HCT116 (cell line): ENCODE measurements around the gene SYT9. TPM values are rescaled to one million over a fixed set of nuclear protein-coding genes. Genes with fewer than 3 reads are reported as not detected.

ENCODE experiments used
- ATAC-seq: fragments of 200-7000 bp; cut with Tn5 transposase; 2 replicates; pipeline ENCODE4 v1.9.1; 2020; ENCODE audit warnings: mild to moderate bottlenecking, moderate library complexity
- BruUV-seq: library from RNA; stranded (reverse); fragments of 400-500 nt; replicated peaks from 2 replicates; lab custom pipeline; 2021; lab: Mats Ljungman, UMichigan
- CTCF ChIA-PET: fragments of 300-600 bp; sonication (Branson Sonifier 250); formaldehyde crosslinking; loops from one replicate; lab custom pipeline; 2021; ENCODE audit warnings: antibody characterized with exemption; lab: Charles Lee
- POLR2A ChIA-PET: fragments of 300-600, 350-600 bp; sonication (Branson Sonifier 250); formaldehyde crosslinking; loops from one replicate; lab custom pipeline; 2021; ENCODE audit warnings: antibody characterized with exemption; lab: Charles Lee
- RAD21 ChIA-PET, 2 experiments: fragments of 300-600 bp; sonication (Branson Sonifier 250); formaldehyde crosslinking; loops; one replicate each; lab custom pipeline; 2023; ENCODE audit warnings: low total read pairs in 2 of 2; ENCODE audit not compliant: uncharacterized antibody in 2 of 2, unreplicated experiment in 2 of 2, low non-redundant PET in 1 of 2; lab: Charles Lee
- DNase-seq: peaks from one replicate; pipeline ENCODE4 v3.0.0-alpha.2; 2010; ENCODE audit warnings: low read depth, low spot score
- H2AFZ ChIP-seq: fragments of 200-600 bp; shearing (Covaris generic), sonication (generic); 2 replicates; pipeline ENCODE4 v1.6.1; 2017; ENCODE audit warnings: low read depth, mixed run types, mixed read lengths, antibody characterized with exemption, low read length; ENCODE audit not compliant: poor library complexity, severe bottlenecking
- H3K27ac ChIP-seq: 2 replicates; pipeline ENCODE4 v1.5.1; 2012; ENCODE audit warnings: low read depth, low read length
- H3K27me3 ChIP-seq: fragments of 200-600 bp; sonication (generic); 2 replicates; pipeline ENCODE4 v1.6.1; 2016; ENCODE audit warnings: mixed run types, low read length, mixed read lengths; ENCODE audit not compliant: insufficient read depth
- H3K36me3 ChIP-seq, 2 experiments: fragments of 200-500 bp in 1 of 2; fragments of 200-600 bp in 1 of 2; sonication (Bioruptor generic) in 1 of 2; sonication (generic) in 1 of 2; 2 replicates each; pipeline versions ENCODE4 v1.5.1 to v1.6.1; 2014 to 2016; ENCODE audit warnings: low read length in 2 of 2, inconsistent platforms in 1 of 2, mixed read lengths in 1 of 2, mixed run types in 1 of 2; ENCODE audit not compliant: insufficient read depth in 2 of 2, control insufficient read depth in 1 of 2
- H3K4me1 ChIP-seq, 2 experiments: fragments of 200-600 bp in 1 of 2; sonication (generic) in 1 of 2; 2 replicates each; pipeline versions ENCODE4 v1.5.1 to v1.6.1; 2012 to 2017; ENCODE audit warnings: low read length in 2 of 2, inconsistent platforms in 1 of 2, mild to moderate bottlenecking in 1 of 2, mixed read lengths in 1 of 2, mixed run types in 1 of 2, moderate library complexity in 1 of 2; ENCODE audit not compliant: insufficient read depth in 2 of 2, control insufficient read depth in 1 of 2
- H3K4me2 ChIP-seq: fragments of 200-600 bp; sonication (generic); 2 replicates; pipeline ENCODE4 v1.6.1; 2017; ENCODE audit warnings: mixed run types, low read length, mixed read lengths
- H3K4me3 ChIP-seq, 2 experiments: fragments of 200-600 bp in 1 of 2; sonication (generic) in 1 of 2; replicated peaks in 1 of 2; 2 replicates each; pipeline ENCODE4 v1.5.1; 2011 to 2016; ENCODE audit warnings: low read length in 2 of 2, control low read depth in 1 of 2, low read depth in 1 of 2, mild to moderate bottlenecking in 1 of 2, mixed read lengths in 1 of 2, mixed run types in 1 of 2
- H3K79me2 ChIP-seq: fragments of 200-600 bp; sonication (generic); 2 replicates; pipeline ENCODE4 v1.6.1; 2017; ENCODE audit warnings: mild to moderate bottlenecking, mixed run types, low read length, moderate library complexity, mixed read lengths; ENCODE audit not compliant: insufficient read depth
- H3K9ac ChIP-seq: fragments of 200-600 bp; sonication (generic); 2 replicates; pipeline ENCODE4 v1.6.1; 2016; ENCODE audit warnings: low read length, mixed read lengths
- H3K9me2 ChIP-seq: fragments of 200-600 bp; sonication (generic), shearing (Covaris generic); 2 replicates; pipeline ENCODE4 v1.6.1; 2017; ENCODE audit warnings: mixed run types, mild to moderate bottlenecking, moderate library complexity; ENCODE audit not compliant: insufficient read depth
- H3K9me3 ChIP-seq, 2 experiments: fragments of 200-500 bp in 1 of 2; fragments of 200-600 bp in 1 of 2; sonication (Bioruptor generic) in 1 of 2; sonication (generic) in 1 of 2; 2 replicates each; pipeline ENCODE4 v1.6.1; 2014 to 2017; ENCODE audit warnings: low read length in 2 of 2, mixed read lengths in 2 of 2, inconsistent platforms in 1 of 2, low read depth in 1 of 2, mild to moderate bottlenecking in 1 of 2, mixed run types in 1 of 2, moderate library complexity in 1 of 2; ENCODE audit not compliant: control insufficient read depth in 1 of 2, insufficient read depth in 1 of 2
- H4K20me1 ChIP-seq: fragments of 200-600 bp; sonication (generic), shearing (Covaris generic); 2 replicates; pipeline ENCODE4 v1.6.1; 2017; ENCODE audit warnings: mixed run types, mild to moderate bottlenecking, moderate library complexity; ENCODE audit not compliant: insufficient read depth
- CBX3 ChIP-seq: IDR thresholded peaks from 2 replicates; pipeline ENCODE4 v1.6.1; 2012; ENCODE audit warnings: low read depth
- CEBPB ChIP-seq: IDR thresholded peaks from 2 replicates; pipeline ENCODE4 v1.6.1; 2012; ENCODE audit warnings: low read depth
- EGR1 ChIP-seq: IDR thresholded peaks from 2 replicates; pipeline ENCODE4 v1.6.1; 2012; ENCODE audit warnings: low read depth
- EZH2 ChIP-seq: fragments of 200-600 bp; sonication (generic); IDR thresholded peaks from 2 replicates; pipeline ENCODE4 v1.6.1; 2017; ENCODE audit warnings: antibody characterized with exemption, mixed run types
- EZH2phosphoT487 ChIP-seq: fragments of 200-600 bp; IDR thresholded peaks from 2 replicates; pipeline ENCODE4 v1.6.1; 2018; ENCODE audit warnings: antibody characterized with exemption, borderline replicate concordance
- FOSL1 ChIP-seq: IDR thresholded peaks from 2 replicates; pipeline ENCODE4 v1.6.1; 2012; ENCODE audit warnings: low read depth
- JUND ChIP-seq: IDR thresholded peaks from 2 replicates; pipeline ENCODE4 v1.6.1; 2012
- POLR2A ChIP-seq: IDR thresholded peaks from 2 replicates; pipeline ENCODE4 v1.7.0; 2011; ENCODE audit warnings: borderline replicate concordance; ENCODE audit not compliant: insufficient read depth, insufficient read length; ENCODE audit errors: extremely low read depth
- POLR2AphosphoS5 ChIP-seq: IDR thresholded peaks from 2 replicates; pipeline ENCODE4 v1.6.1; 2011; ENCODE audit warnings: mild to moderate bottlenecking, low read depth, low read length, moderate library complexity
- RAD21 ChIP-seq: IDR thresholded peaks from 2 replicates; pipeline ENCODE4 v1.6.1; 2012; ENCODE audit warnings: low read depth, mild to moderate bottlenecking
- REST ChIP-seq: IDR thresholded peaks from 2 replicates; pipeline ENCODE4 v1.6.1; 2012; ENCODE audit warnings: low read depth
- SIN3A ChIP-seq: IDR thresholded peaks from 2 replicates; pipeline ENCODE4 v1.6.1; 2012; ENCODE audit warnings: low read depth
- SP1 ChIP-seq: IDR thresholded peaks from 2 replicates; pipeline ENCODE4 v1.6.1; 2012; ENCODE audit warnings: low read depth
- SRF ChIP-seq: IDR thresholded peaks from 2 replicates; pipeline ENCODE4 v1.6.1; 2012; ENCODE audit warnings: low read depth
- TCF7L2 ChIP-seq: IDR thresholded peaks from 2 replicates; pipeline ENCODE4 v1.7.0; 2011; ENCODE audit warnings: borderline replicate concordance, inconsistent platforms; ENCODE audit not compliant: insufficient read depth, insufficient read length; ENCODE audit errors: extremely low read depth
- ZFX ChIP-seq: fragments of 450-650 bp; IDR thresholded peaks from 2 replicates; pipeline ENCODE4 v1.6.1; 2017
- ZNF274 ChIP-seq: fragments of 200-500 bp; sonication (Bioruptor generic); IDR thresholded peaks from 2 replicates; pipeline ENCODE4 v1.6.1; 2014; ENCODE audit warnings: mild to moderate bottlenecking, low read depth, low read length, inconsistent platforms
- intact Hi-C: fragments of 100-400 bp; cut with micrococcal nuclease; formaldehyde crosslinking; loops from 2 replicates; pipeline ENCODE4 v1.10.0; 2022
- total RNA-seq: library from RNA; stranded (reverse); gene quantifications from one replicate; pipeline ENCODE4 v1.2.1, GENCODE V29; 2021; ENCODE audit not compliant: unreplicated experiment
- TF ChIP-seq, protein P1 (sequence below): IDR thresholded peaks from 2 replicates; pipeline ENCODE4 v1.6.1; 2011; ENCODE audit warnings: mild to moderate bottlenecking, low read length, moderate library complexity; ENCODE audit not compliant: insufficient replicate concordance; ENCODE audit errors: extremely low read depth
- TF ChIP-seq, protein P2 (sequence below): IDR thresholded peaks from 2 replicates; pipeline ENCODE4 v1.6.1; 2012
- TF ChIP-seq, protein P3 (sequence below): IDR thresholded peaks from 2 replicates; pipeline ENCODE4 v1.6.1; 2012

SYT9 gene
- total RNA-seq, 1 experiment from 2014 or later = not detected

DNA sequence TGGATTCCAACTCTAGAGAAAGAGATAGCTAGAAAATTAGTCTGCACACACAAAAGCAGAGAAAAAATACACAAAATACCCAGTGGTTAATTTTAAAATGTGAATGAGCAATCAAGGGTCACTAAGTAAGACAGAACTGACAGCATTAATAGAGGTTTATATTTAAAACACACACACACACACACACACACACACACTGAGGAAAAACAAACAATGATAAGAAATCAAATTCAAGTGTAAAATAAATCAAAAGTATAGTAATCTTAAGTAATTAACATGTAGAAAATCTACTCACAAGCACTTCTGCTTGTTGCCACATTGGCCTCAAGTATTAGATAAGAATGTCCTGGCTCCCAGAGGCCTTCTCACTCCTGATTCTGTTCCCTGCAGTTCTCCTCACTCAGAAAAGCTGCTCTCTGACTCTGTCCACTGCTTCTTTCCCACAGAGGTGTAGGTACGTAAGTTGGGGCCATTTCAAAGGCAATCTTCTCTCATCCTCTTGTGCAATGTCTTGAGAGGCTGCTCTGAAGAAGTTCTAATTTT lies 200.3 kb downstream of the SYT9 start:
- H3K36me3 ChIP-seq = no peaks in the 10 kb centered on the region
- H3K27ac ChIP-seq = no peak overlapping the region
- no peak overlapping the region for H3K4me2 ChIP-seq
- POLR2A ChIA-PET = no interaction called here
- no peak overlapping the region for H2AFZ ChIP-seq
- no peaks in the 10 kb centered on the region for H3K9me2 ChIP-seq
- no peak for TF ChIP-seq POLR2AphosphoS5
- no peak for TF ChIP-seq TCF7L2
- TF ChIP-seq SIN3A = no peak
- no peak for TF ChIP-seq RAD21
- TF ChIP-seq, protein P1, sequence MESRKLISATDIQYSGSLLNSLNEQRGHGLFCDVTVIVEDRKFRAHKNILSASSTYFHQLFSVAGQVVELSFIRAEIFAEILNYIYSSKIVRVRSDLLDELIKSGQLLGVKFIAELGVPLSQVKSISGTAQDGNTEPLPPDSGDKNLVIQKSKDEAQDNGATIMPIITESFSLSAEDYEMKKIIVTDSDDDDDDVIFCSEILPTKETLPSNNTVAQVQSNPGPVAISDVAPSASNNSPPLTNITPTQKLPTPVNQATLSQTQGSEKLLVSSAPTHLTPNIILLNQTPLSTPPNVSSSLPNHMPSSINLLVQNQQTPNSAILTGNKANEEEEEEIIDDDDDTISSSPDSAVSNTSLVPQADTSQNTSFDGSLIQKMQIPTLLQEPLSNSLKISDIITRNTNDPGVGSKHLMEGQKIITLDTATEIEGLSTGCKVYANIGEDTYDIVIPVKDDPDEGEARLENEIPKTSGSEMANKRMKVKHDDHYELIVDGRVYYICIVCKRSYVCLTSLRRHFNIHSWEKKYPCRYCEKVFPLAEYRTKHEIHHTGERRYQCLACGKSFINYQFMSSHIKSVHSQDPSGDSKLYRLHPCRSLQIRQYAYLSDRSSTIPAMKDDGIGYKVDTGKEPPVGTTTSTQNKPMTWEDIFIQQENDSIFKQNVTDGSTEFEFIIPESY = no peak
- TF ChIP-seq CBX3 = no peak
- TF ChIP-seq EGR1 = no peak
- no peak for TF ChIP-seq EZH2phosphoT487
- TF ChIP-seq FOSL1 = no peak
- TF ChIP-seq POLR2A = no peak
- no peak for TF ChIP-seq SP1
- no peak for TF ChIP-seq ZFX
- TF ChIP-seq, protein P2, sequence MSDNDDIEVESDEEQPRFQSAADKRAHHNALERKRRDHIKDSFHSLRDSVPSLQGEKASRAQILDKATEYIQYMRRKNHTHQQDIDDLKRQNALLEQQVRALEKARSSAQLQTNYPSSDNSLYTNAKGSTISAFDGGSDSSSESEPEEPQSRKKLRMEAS = no peak
- TF ChIP-seq REST = no peak
- TF ChIP-seq JUND = no peak
- TF ChIP-seq CEBPB = no peak
- no peak for TF ChIP-seq EZH2
- TF ChIP-seq SRF = no peak
- TF ChIP-seq, protein P3, sequence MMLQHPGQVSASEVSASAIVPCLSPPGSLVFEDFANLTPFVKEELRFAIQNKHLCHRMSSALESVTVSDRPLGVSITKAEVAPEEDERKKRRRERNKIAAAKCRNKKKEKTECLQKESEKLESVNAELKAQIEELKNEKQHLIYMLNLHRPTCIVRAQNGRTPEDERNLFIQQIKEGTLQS = no peak
- TF ChIP-seq ZNF274 = no peak
- TF ChIP-seq, all 23 proteins: peak for 0
- Histone ChIP-seq H4K20me1 (no peaks in the 10 kb centered on the region), H3K27me3 (peaks cover 28% of the 10 kb centered on the region), H3K9me3 (no peaks in the 10 kb centered on the region), H3K79me2 (no peaks in the 10 kb centered on the region), H3K4me3 (no peak overlapping the region), H3K9ac (no peak overlapping the region), H3K4me1 (no peaks in the 10 kb centered on the region; a peak in 1 of 4 replicates)
- ChIA-PET CTCF (no interaction called here), RAD21 (no interaction called here)
- DNase-seq (no peak), ATAC-seq (no peak)
- no TSS peak for BruUV-seq
- intact Hi-C loops = no loop called here
